ENCODE results near the gene STXBP6. TPM values are rescaled to one million over a fixed set of nuclear protein-coding genes. Genes with fewer than 3 reads are reported as not detected.

STXBP6 gene
- total and polyA plus RNA-seq, 8 donors = 9.9 to 28.5 (median 23.2) TPM

DNA sequence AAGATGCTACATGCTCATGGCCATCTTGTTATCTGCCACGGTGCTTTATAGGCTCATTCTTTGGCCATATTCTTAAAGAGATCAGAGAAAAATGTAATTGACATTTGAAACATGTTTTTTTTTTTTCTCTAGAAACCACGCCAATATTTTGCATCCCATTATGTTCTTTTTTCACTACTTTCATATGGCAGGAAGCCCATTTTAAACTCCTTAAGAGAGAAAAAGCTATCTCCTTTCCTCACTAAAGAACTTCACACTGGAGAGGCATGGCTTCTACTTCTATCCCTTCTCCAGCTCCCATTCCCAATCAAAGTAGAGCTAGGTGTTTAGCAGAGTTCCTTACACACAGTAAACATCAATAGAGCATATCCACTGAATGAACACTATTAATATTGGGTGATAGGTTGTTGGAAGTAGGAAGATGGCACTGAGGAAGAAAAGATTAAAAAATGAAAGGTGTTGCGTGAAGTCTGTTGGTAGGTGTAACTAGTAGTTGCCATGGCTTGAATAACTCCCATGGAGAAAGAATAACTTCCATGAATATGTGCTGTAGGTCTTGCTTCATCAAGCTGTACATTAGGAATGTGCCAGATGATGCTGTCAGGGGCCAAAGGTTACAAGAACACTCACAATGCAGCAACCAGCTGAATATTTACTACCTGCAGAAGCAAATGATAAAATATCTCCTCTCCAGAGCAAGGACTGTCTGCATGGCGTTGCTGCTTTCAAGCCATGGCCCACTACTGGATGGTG, 178.8 kb downstream of the STXBP6 start:
- FAIRE-seq (no peak), DNase-seq (no peak), ATAC-seq (no peak)
- Histone ChIP-seq H3K4me1 (peaks cover 0 to 17% (median 0%) of the 10 kb centered on the region in 3 donors), H3K9me3 (no peaks in the 10 kb centered on the region), H3K4me3 (no peak overlapping the region), H3K27ac (no peak overlapping the region), H3K27me3 (no peaks in the 10 kb centered on the region), H3K36me3 (no peaks in the 10 kb centered on the region)
- intact Hi-C loops (cut with DNase I) = no loop called here
- TF ChIP-seq, protein P1, sequence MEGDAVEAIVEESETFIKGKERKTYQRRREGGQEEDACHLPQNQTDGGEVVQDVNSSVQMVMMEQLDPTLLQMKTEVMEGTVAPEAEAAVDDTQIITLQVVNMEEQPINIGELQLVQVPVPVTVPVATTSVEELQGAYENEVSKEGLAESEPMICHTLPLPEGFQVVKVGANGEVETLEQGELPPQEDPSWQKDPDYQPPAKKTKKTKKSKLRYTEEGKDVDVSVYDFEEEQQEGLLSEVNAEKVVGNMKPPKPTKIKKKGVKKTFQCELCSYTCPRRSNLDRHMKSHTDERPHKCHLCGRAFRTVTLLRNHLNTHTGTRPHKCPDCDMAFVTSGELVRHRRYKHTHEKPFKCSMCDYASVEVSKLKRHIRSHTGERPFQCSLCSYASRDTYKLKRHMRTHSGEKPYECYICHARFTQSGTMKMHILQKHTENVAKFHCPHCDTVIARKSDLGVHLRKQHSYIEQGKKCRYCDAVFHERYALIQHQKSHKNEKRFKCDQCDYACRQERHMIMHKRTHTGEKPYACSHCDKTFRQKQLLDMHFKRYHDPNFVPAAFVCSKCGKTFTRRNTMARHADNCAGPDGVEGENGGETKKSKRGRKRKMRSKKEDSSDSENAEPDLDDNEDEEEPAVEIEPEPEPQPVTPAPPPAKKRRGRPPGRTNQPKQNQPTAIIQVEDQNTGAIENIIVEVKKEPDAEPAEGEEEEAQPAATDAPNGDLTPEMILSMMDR (IDR thresholded peaks at IDR 0.05) = no peak
- WGBS, 2 donors = 88 to 95% methylated on average over 4 of the region's 4 CpGs

DNA sequence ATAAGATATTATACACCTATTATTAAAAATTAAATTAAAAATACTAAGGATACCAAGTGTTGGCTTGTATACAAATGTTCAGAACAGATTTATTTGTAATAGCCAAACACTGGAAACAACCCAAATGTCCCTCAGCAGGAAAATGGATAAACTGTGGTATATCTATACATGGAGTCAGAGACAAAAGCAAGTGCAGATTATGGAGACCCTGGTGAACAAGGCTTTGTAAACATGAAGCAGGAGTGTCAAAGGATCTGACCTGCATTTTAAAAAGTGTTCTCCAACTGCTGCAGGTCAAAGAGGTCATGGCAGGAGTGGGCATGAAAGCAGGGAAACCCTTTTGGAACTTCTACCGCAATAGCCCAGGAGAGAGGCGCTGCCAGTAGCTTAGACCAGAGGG, 181.6 kb downstream of the STXBP6 start:
- 100% methylated on average over 2 of the region's 2 CpGs for WGBS, 2 donors
- Histone ChIP-seq H3K4me3 (no peak overlapping the region), H3K27ac (no peak overlapping the region), H3K27me3 (no peaks in the 10 kb centered on the region), H3K9me3 (no peaks in the 10 kb centered on the region), H3K36me3 (no peaks in the 10 kb centered on the region), H3K4me1 (peaks cover 0 to 4% (median 0%) of the 10 kb centered on the region in 3 donors)
- FAIRE-seq = no peak
- ATAC-seq = no peak
- TF ChIP-seq, protein P1 (IDR thresholded peaks at IDR 0.05) = no peak
- DNase-seq = no peak
- intact Hi-C loops (cut with DNase I) = no loop called here

DNA sequence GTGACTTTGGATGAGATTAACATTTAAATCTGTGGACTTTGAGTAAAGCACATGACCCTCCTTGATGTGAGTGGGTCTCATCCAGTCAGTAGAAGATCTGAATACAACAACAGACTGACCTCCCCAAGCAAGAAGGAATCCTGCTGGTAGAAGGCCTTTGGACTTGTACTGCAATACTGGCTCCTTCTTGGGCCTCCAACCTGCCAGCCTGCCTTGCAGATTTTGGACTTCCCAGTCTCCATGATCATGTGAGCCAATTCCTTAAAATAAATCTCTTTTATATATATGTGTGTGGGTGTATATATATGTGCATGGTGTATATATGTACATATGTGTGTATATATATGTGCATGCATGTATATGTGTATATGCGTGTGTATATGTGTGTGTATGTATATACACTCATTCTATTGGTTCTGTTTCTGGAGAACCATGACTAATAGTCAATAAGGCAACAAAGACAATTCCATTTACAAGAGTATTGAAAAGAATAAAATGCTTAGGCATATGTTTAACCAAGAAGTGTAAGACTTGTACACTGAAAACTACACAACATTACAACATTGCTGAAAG, 183.8 kb downstream of the STXBP6 start:
- 95% methylated on average over 1 of the region's 1 CpG for WGBS, 2 donors
- FAIRE-seq (no peak), DNase-seq (no peak), ATAC-seq (no peak)
- H3K9me3 ChIP-seq = no peaks in the 10 kb centered on the region
- H3K4me3 ChIP-seq = no peak overlapping the region
- H3K36me3 ChIP-seq = no peaks in the 10 kb centered on the region
- intact Hi-C loops (cut with DNase I) = no loop called here
- H3K27ac ChIP-seq = no peak overlapping the region
- H3K4me1 ChIP-seq = peaks cover 0 to 6% (median 3%) of the 10 kb centered on the region in 3 donors
- H3K27me3 ChIP-seq = no peaks in the 10 kb centered on the region
- TF ChIP-seq, protein P1 (IDR thresholded peaks at IDR 0.05) = no peak

DNA sequence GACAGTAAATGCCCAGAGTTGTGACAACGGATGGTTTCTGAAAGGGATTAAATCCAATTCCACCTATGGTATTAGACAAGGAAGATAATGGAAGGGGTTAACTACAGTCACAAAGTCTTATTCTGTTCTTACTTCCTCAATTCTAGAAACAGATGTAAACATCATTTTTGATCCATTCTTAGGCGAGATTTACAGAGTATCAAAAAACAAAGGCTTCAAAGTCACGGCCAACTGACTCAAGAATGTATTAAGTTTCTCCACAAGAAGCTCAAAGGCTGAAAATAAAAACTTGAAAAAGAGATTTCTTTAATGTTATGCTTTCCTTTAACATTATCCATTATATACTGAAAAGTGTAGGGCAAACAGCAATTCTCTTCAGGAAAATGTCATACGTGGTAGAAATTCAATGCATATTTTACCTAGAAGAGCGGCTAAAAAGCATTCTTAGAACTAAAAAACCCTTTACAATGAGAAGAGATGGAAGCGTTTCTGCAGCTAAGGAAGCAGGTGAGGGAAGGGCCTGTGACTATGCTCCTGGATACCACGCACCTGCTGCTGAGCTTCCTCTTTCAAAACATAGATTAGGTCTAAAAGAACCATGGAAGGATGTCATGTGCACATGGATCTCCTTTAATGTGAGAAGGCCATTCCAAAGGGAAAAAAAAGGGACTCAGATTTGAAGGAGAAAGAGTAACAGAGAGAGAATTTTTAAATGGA, 185.8 kb downstream of the STXBP6 start:
- no peak for DNase-seq
- Histone ChIP-seq H3K36me3 (no peaks in the 10 kb centered on the region), H3K27me3 (no peaks in the 10 kb centered on the region), H3K27ac (no peak overlapping the region), H3K4me1 (peaks cover 0 to 11% (median 8%) of the 10 kb centered on the region in 3 donors), H3K9me3 (no peaks in the 10 kb centered on the region), H3K4me3 (no peak overlapping the region)
- intact Hi-C loops (cut with DNase I) = no loop called here
- TF ChIP-seq, protein P1 (IDR thresholded peaks at IDR 0.05) = no peak
- peak; percentile 29 for FAIRE-seq
- WGBS, 2 donors = 85 to 87% methylated on average over 7 of the region's 7 CpGs
- ATAC-seq = no peak

Data from pancreas (tissue), 10 donors.